ENCODE data around the gene ITGB3BP.
"Not testable (repeated sequence)": the region's sequence is repeated elsewhere in the genome, so short reads cannot be mapped to it uniquely, and the experiment has no call there.

ITGB3BP gene

GRCh38 chr1:63468683-63469082 is 54.3 kb downstream of the ITGB3BP start:
- not testable (repeated sequence) for H3K4me1 Mint-ChIP-seq (ENCODE audit: low read depth); H3K4me3 Mint-ChIP-seq; DNase-seq; H3K9me3 Mint-ChIP-seq; H3K27ac Mint-ChIP-seq; H3K27me3 Mint-ChIP-seq
- H3K36me3 Mint-ChIP-seq (ENCODE audit: low read depth): peaks cover 42% of the 10 kb centered on the region

DNA sequence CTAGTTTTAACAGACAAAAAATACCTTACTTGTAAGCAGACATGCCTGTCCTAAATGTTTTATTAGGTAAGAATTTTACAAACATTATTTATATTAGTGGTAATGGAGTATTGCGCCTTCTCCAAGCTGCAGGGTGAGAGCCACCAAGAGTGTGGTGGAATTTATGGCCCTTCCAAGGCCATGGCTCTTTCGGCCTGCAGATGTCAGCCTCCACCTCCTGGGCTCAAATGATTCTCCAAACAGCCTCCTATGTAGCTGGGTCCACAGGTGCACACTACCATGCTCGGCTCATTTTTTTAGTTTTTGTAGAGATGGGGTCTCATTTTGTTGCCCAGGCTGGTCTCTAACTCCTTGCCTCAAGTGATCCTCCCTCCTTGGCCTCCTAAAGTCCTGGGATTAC is 56.3 kb downstream of the ITGB3BP start:
- H3K9me3 Mint-ChIP-seq: peaks cover 18% of the 10 kb centered on the region
- no peak overlapping the region for H3K27ac Mint-ChIP-seq
- DNase-seq: no peak
- no peaks in the 10 kb centered on the region for H3K27me3 Mint-ChIP-seq
- peaks cover 53% of the 10 kb centered on the region for H3K36me3 Mint-ChIP-seq (ENCODE audit: low read depth)
- peaks cover 3% of the 10 kb centered on the region for H3K4me1 Mint-ChIP-seq (ENCODE audit: low read depth)
- no peak overlapping the region for H3K4me3 Mint-ChIP-seq

GRCh38 chr1:63466181-63466580 is 56.8 kb downstream of the ITGB3BP start:
- Mint-ChIP-seq H3K27ac (no peak overlapping the region), H3K27me3 (no peaks in the 10 kb centered on the region), H3K4me3 (no peak overlapping the region)

GRCh38 chr1:63463248-63463647 is 59.8 kb downstream of the ITGB3BP start:
- Mint-ChIP-seq H3K27ac (no peak overlapping the region), H3K4me1 (ENCODE audit: low read depth) (peaks cover 3% of the 10 kb centered on the region), H3K9me3 (peaks cover 13% of the 10 kb centered on the region), H3K27me3 (no peaks in the 10 kb centered on the region), H3K36me3 (ENCODE audit: low read depth) (peaks cover 56% of the 10 kb centered on the region), H3K4me3 (no peak overlapping the region)
- no peak for DNase-seq

More at GRCh38 chr1:63466181-63466580, 56.8 kb downstream of the ITGB3BP start:
- peaks cover 20% of the 10 kb centered on the region for H3K9me3 Mint-ChIP-seq
- DNase-seq: no peak
- H3K36me3 Mint-ChIP-seq (ENCODE audit: low read depth): peaks cover 56% of the 10 kb centered on the region
- H3K4me1 Mint-ChIP-seq (ENCODE audit: low read depth): peaks cover 3% of the 10 kb centered on the region

DNA sequence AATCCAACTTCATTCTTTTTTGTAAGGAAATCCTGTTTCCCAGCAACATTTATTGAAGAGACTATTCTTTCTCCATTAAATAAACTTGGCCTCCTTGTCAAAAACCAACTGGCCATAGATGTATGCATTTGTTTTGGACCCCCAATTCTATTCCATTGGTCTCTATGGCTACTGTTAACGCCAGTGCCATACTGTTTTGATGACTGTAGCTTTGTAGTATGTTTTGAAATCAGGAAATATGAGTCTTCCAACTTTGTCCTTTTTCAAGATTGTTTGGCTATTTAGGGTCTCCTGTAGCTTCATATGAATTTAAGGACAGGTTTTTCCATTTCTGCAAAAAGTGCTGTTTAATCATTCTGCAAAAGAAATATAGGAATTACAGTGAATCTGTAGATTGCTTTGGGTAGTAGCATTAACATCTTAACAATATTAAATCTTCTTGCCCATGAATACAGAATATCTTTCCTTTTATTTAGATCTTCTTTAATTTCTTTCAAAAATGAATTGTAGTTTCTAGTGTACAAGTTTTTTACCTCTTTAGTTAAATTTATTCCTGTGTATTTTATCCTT is 61.3 kb downstream of the ITGB3BP start:
- no peaks in the 10 kb centered on the region for H3K27me3 Mint-ChIP-seq
- peaks cover 3% of the 10 kb centered on the region for H3K4me1 Mint-ChIP-seq (ENCODE audit: low read depth)
- H3K4me3 Mint-ChIP-seq: no peak overlapping the region
- H3K9me3 Mint-ChIP-seq: peaks cover 13% of the 10 kb centered on the region
- DNase-seq: no peak
- H3K27ac Mint-ChIP-seq: no peak overlapping the region
- peaks cover 64% of the 10 kb centered on the region for H3K36me3 Mint-ChIP-seq (ENCODE audit: low read depth)

GRCh38 chr1:63458750-63459149 is 64.3 kb downstream of the ITGB3BP start:
- no peak overlapping the region for H3K27ac Mint-ChIP-seq
- peaks cover 54% of the 10 kb centered on the region for H3K36me3 Mint-ChIP-seq (ENCODE audit: low read depth)
- no peaks in the 10 kb centered on the region for H3K27me3 Mint-ChIP-seq
- no peak for DNase-seq
- H3K4me3 Mint-ChIP-seq: no peak overlapping the region
- H3K4me1 Mint-ChIP-seq (ENCODE audit: low read depth): peaks cover 3% of the 10 kb centered on the region
- peaks cover 13% of the 10 kb centered on the region for H3K9me3 Mint-ChIP-seq

GRCh38 chr1:63454269-63454668 is 68.8 kb downstream of the ITGB3BP start:
- no peaks in the 10 kb centered on the region for H3K27me3 Mint-ChIP-seq
- DNase-seq: no peak
- H3K27ac Mint-ChIP-seq: no peak overlapping the region
- H3K36me3 Mint-ChIP-seq (ENCODE audit: low read depth): peaks cover 43% of the 10 kb centered on the region
- H3K9me3 Mint-ChIP-seq: no peaks in the 10 kb centered on the region
- H3K4me1 Mint-ChIP-seq (ENCODE audit: low read depth): no peaks in the 10 kb centered on the region
- H3K4me3 Mint-ChIP-seq: no peak overlapping the region

GRCh38 chr1:63453232-63453631 is 69.8 kb downstream of the ITGB3BP start:
- Mint-ChIP-seq H3K9me3 (no peaks in the 10 kb centered on the region), H3K4me1 (ENCODE audit: low read depth) (no peaks in the 10 kb centered on the region), H3K36me3 (ENCODE audit: low read depth) (peaks cover 36% of the 10 kb centered on the region), H3K4me3 (no peak overlapping the region), H3K27ac (no peak overlapping the region), H3K27me3 (no peaks in the 10 kb centered on the region)
- no peak for DNase-seq

- no peak overlapping the region for H3K27ac Mint-ChIP-seq
- no peaks in the 10 kb centered on the region for H3K9me3 Mint-ChIP-seq
- H3K4me3 Mint-ChIP-seq: no peak overlapping the region
- peaks cover 29% of the 10 kb centered on the region for H3K36me3 Mint-ChIP-seq (ENCODE audit: low read depth)
- no peak for DNase-seq
- H3K4me1 Mint-ChIP-seq (ENCODE audit: low read depth): no peaks in the 10 kb centered on the region
- H3K27me3 Mint-ChIP-seq: no peaks in the 10 kb centered on the region
These were observed 72.6 kb downstream of the ITGB3BP start for GRCh38 chr1:63450416-63450815.

DNA sequence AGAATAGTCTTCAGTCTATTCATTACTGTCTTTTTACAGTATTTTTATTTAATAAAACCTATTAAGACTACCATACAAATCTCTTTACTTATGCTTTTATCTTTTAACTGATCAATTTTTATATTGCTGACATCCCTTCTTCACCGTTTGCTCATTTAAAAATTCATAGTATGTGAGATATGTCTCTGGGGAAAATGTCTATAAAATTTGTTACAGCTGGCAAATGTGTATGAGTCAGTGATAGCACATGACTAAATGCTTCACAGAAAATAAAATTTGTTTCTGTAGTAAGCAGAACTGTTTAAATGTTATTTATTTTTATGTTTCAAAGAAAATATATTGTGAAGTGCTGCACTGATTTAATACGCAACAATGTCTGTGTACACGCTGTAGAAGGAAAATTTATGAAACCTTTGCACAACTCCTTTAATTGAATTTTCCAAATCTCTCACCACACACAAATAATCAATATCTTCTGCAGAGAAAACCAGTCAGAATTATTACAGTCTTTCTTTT is 74.2 kb downstream of the ITGB3BP start:
- no peaks in the 10 kb centered on the region for H3K27me3 Mint-ChIP-seq
- no peaks in the 10 kb centered on the region for H3K9me3 Mint-ChIP-seq
- H3K27ac Mint-ChIP-seq: no peak overlapping the region
- H3K36me3 Mint-ChIP-seq (ENCODE audit: low read depth): peaks cover 29% of the 10 kb centered on the region
- DNase-seq: no peak
- H3K4me3 Mint-ChIP-seq: no peak overlapping the region
- H3K4me1 Mint-ChIP-seq (ENCODE audit: low read depth): no peaks in the 10 kb centered on the region

- H3K27me3 Mint-ChIP-seq: no peaks in the 10 kb centered on the region
- no peaks in the 10 kb centered on the region for H3K9me3 Mint-ChIP-seq
- no peaks in the 10 kb centered on the region for H3K4me1 Mint-ChIP-seq (ENCODE audit: low read depth)
- H3K27ac Mint-ChIP-seq: no peak overlapping the region
- peaks cover 22% of the 10 kb centered on the region for H3K36me3 Mint-ChIP-seq (ENCODE audit: low read depth)
- no peak for DNase-seq
- H3K4me3 Mint-ChIP-seq: no peak overlapping the region
These were observed 80.9 kb downstream of the ITGB3BP start for GRCh38 chr1:63442141-63442475.

- no peaks in the 10 kb centered on the region for H3K27me3 Mint-ChIP-seq
- peaks cover 6% of the 10 kb centered on the region for H3K9me3 Mint-ChIP-seq
- peaks cover 3% of the 10 kb centered on the region for H3K4me1 Mint-ChIP-seq (ENCODE audit: low read depth)
- H3K27ac Mint-ChIP-seq: no peak overlapping the region
- DNase-seq: no peak
- peaks cover 39% of the 10 kb centered on the region for H3K36me3 Mint-ChIP-seq (ENCODE audit: low read depth)
- H3K4me3 Mint-ChIP-seq: no peak overlapping the region
These were observed 87.9 kb downstream of the ITGB3BP start for GRCh38 chr1:63435161-63435560.

GRCh38 chr1:63429281-63429680 is 93.7 kb downstream of the ITGB3BP start:
- peaks cover 50% of the 10 kb centered on the region for H3K36me3 Mint-ChIP-seq (ENCODE audit: low read depth)
- no peak overlapping the region for H3K27ac Mint-ChIP-seq
- DNase-seq: no peak
- no peaks in the 10 kb centered on the region for H3K4me1 Mint-ChIP-seq (ENCODE audit: low read depth)
- peaks cover 12% of the 10 kb centered on the region for H3K9me3 Mint-ChIP-seq
- H3K4me3 Mint-ChIP-seq: no peak overlapping the region
- no peaks in the 10 kb centered on the region for H3K27me3 Mint-ChIP-seq

GRCh38 chr1:63428815-63429214 is 94.2 kb downstream of the ITGB3BP start:
- Mint-ChIP-seq H3K4me3 (no peak overlapping the region), H3K4me1 (ENCODE audit: low read depth) (no peaks in the 10 kb centered on the region), H3K27me3 (no peaks in the 10 kb centered on the region), H3K36me3 (ENCODE audit: low read depth) (peaks cover 50% of the 10 kb centered on the region), H3K9me3 (peaks cover 12% of the 10 kb centered on the region), H3K27ac (no peak overlapping the region)
- no peak for DNase-seq

GRCh38 chr1:63423649-63424048 is 99.4 kb downstream of the ITGB3BP start:
- no peak for DNase-seq
- Mint-ChIP-seq H3K4me3 (no peak overlapping the region), H3K4me1 (ENCODE audit: low read depth) (no peaks in the 10 kb centered on the region), H3K27me3 (no peaks in the 10 kb centered on the region), H3K9me3 (no peaks in the 10 kb centered on the region), H3K27ac (no peak overlapping the region), H3K36me3 (ENCODE audit: low read depth) (peaks cover 46% of the 10 kb centered on the region)

- DNase-seq, H3K4me3 Mint-ChIP-seq: not testable (repeated sequence)
- peaks cover 58% of the 10 kb centered on the region for H3K36me3 Mint-ChIP-seq (ENCODE audit: low read depth)
These were observed 102.3 kb downstream of the ITGB3BP start for GRCh38 chr1:63420746-63421145.

More at GRCh38 chr1:63420746-63421145, 102.3 kb downstream of the ITGB3BP start:
- not testable (repeated sequence) for H3K9me3 Mint-ChIP-seq; H3K27ac Mint-ChIP-seq; H3K4me1 Mint-ChIP-seq (ENCODE audit: low read depth); H3K27me3 Mint-ChIP-seq
